Measurements from ENCODE around the gene ASAP3. TPM values are rescaled to one million over a fixed set of nuclear protein-coding genes. Genes with fewer than 3 reads are reported as not detected.

The ASAP3 gene
- total and polyA plus RNA-seq, 4 donors: 7.0 to 93.9 (median 21.1) TPM

DNA sequence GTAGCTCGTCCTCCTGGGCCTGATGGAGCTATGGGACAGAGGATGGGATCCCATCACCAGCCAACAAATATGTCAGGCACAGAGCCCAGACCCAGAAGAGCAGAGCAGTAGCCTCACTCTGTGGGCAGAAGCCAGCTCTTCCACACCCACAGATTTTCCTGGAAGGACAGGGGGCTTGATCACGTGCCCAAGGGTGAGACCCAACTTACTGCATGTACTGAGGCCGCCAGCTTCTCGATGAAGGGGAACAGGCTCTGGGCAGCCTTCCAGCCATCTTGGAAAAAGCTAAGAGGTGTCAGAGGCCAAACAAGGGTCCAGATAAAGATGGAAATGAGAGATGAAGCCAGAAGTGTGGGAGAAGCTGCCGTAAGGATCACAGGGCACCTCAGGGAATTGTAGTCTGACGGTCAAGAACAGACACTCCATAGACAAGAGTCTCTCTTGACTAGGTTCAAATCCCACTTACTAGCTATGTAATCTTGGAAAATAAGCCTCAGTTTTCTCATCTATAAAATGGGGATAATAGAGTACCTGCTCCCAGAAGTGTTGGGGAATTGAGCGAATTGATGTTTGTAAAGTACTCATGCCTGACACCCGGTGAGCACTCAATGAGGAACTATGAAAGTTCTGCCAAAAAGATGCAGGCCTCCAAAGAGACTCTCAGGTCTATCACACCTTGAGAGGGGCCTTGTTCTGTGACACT is 42.4 kb downstream of the ASAP3 start:
- DNase-seq: no peak
- Histone ChIP-seq H3K27me3 (ENCODE audit: control insufficient read depth in 1 of 2, insufficient read depth in 2 of 2, low read length in 1 of 2) (no peaks in the 10 kb centered on the region), H3K36me3 (ENCODE audit: control insufficient read depth in 1 of 2, insufficient read depth in 2 of 2, low read length in 1 of 2) (peaks cover 0 to 7% of the 10 kb centered on the region in 2 donors), H3K9me3 (ENCODE audit: control insufficient read depth, low read length) (no peaks in the 10 kb centered on the region), H3K27ac (ENCODE audit: low read depth in 1 of 2, low read length in 2 of 2) (no peak overlapping the region), H3K4me3 (ENCODE audit: low read length in 2 of 2) (no peak overlapping the region), H3K4me1 (ENCODE audit: control insufficient read depth in 1 of 2, insufficient read depth in 2 of 2, low read length in 2 of 2) (no peaks in the 10 kb centered on the region)
- intact Hi-C loops (cut with DNase I): no loop called here
- no peak for ATAC-seq (ENCODE audit: low FRiP score)
- 84 to 85% methylated on average over 8 of the region's 8 CpGs for WGBS, 2 donors

DNA sequence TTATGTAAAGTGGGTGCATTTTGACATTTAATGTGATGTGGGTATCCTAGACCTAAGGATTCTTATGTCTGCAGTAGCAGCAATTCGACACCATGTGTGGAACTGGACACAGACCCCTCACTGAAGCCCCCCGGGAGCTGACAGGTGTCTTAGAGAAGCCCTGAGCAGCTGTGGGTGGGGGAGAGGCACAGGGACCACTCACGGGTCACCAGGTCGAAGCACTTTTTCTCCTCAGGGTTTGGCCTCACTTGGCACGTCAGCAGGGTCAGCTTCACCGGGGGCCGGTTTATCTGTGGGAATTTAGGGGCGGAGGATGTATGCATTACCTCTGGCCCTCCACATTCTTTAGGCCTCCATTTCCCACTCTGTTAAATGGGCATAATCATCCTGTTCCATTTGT is 45.4 kb downstream of the ASAP3 start:
- no peak for DNase-seq
- intact Hi-C loops (cut with DNase I): no loop called here
- Histone ChIP-seq H3K27me3 (ENCODE audit: control insufficient read depth in 1 of 2, insufficient read depth in 2 of 2, low read length in 1 of 2) (no peaks in the 10 kb centered on the region), H3K4me1 (ENCODE audit: control insufficient read depth in 1 of 2, insufficient read depth in 2 of 2, low read length in 2 of 2) (no peaks in the 10 kb centered on the region), H3K4me3 (ENCODE audit: low read length in 2 of 2) (no peak overlapping the region), H3K9me3 (ENCODE audit: control insufficient read depth, low read length) (no peaks in the 10 kb centered on the region), H3K27ac (ENCODE audit: low read depth in 1 of 2, low read length in 2 of 2) (no peak overlapping the region), H3K36me3 (ENCODE audit: control insufficient read depth in 1 of 2, insufficient read depth in 2 of 2, low read length in 1 of 2) (peaks cover 0 to 10% of the 10 kb centered on the region in 2 donors)
- ATAC-seq (ENCODE audit: low FRiP score): no peak
- 87 to 91% methylated on average over 8 of the region's 8 CpGs for WGBS, 2 donors

- WGBS, 2 donors: 86 to 87% methylated on average over 13 of the region's 13 CpGs
- intact Hi-C loops (cut with DNase I): no loop called here
- Histone ChIP-seq H3K4me1 (ENCODE audit: control insufficient read depth in 1 of 2, insufficient read depth in 2 of 2, low read length in 2 of 2) (no peaks in the 10 kb centered on the region), H3K9me3 (ENCODE audit: control insufficient read depth, low read length) (no peaks in the 10 kb centered on the region), H3K27me3 (ENCODE audit: control insufficient read depth in 1 of 2, insufficient read depth in 2 of 2, low read length in 1 of 2) (no peaks in the 10 kb centered on the region), H3K4me3 (ENCODE audit: low read length in 2 of 2) (no peak overlapping the region), H3K27ac (ENCODE audit: low read depth in 1 of 2, low read length in 2 of 2) (no peak overlapping the region), H3K36me3 (ENCODE audit: control insufficient read depth in 1 of 2, insufficient read depth in 2 of 2, low read length in 1 of 2) (peaks cover 0 to 12% of the 10 kb centered on the region in 2 donors)
- no peak for DNase-seq
- no peak for ATAC-seq (ENCODE audit: low FRiP score)
These were observed 46.7 kb downstream of the ASAP3 start for GRCh38 chr1:23437355-23437664.

DNA sequence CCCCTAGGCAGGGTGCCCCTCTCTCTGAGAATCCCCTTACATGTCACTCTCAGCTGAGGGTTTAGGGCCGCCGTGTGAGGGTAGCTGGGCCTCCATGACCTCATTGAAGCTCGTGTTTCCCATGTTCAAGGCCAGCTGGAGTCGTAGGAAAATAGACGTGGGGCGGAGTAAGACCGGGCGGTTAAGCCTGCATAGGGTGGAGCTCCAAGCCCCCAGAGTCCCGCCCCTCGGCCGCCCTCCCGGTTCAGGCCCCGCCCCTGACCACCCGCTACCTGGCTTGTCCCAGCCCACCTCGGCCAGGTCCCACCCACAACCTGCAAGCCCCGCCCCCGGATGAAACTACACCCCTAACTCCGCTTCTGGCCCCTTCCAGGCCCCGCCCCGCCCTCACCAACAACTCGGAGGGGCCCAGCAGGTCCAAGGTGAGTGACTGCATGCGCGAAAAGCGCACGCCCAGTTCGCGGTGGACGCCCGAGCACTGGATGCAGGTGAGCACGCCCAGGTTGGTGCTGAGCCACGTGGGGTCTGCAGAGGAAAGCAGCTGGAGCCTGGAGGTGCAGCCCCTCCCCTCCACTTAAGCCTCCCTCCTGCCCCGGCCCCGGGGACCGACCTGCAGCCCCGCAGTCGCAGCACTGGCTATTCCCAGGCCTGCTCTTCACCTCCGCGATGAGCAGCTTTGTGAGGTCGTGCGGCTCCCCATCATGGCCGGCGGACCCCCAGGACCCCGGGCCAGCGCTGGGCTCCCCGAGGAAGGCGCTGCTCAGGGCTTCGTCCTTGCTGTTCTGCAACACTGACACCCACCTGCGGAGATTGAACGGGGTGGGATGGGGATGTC is 47.2 kb downstream of the ASAP3 start:
- DNase-seq (no peak), ATAC-seq (ENCODE audit: low FRiP score) (peak; percentile 24)
- Histone ChIP-seq H3K9me3 (ENCODE audit: control insufficient read depth, low read length) (no peaks in the 10 kb centered on the region), H3K4me3 (ENCODE audit: low read length in 2 of 2) (no peak overlapping the region), H3K36me3 (ENCODE audit: control insufficient read depth in 1 of 2, insufficient read depth in 2 of 2, low read length in 1 of 2) (peaks cover 0 to 10% of the 10 kb centered on the region in 2 donors), H3K27ac (ENCODE audit: low read depth in 1 of 2, low read length in 2 of 2) (no peak overlapping the region), H3K4me1 (ENCODE audit: control insufficient read depth in 1 of 2, insufficient read depth in 2 of 2, low read length in 2 of 2) (no peaks in the 10 kb centered on the region), H3K27me3 (ENCODE audit: control insufficient read depth in 1 of 2, insufficient read depth in 2 of 2, low read length in 1 of 2) (no peaks in the 10 kb centered on the region)
- WGBS, 2 donors: 71 to 73% methylated on average over 47 to 49 of the region's 49 CpGs
- intact Hi-C loops (cut with DNase I): no loop called here

DNA sequence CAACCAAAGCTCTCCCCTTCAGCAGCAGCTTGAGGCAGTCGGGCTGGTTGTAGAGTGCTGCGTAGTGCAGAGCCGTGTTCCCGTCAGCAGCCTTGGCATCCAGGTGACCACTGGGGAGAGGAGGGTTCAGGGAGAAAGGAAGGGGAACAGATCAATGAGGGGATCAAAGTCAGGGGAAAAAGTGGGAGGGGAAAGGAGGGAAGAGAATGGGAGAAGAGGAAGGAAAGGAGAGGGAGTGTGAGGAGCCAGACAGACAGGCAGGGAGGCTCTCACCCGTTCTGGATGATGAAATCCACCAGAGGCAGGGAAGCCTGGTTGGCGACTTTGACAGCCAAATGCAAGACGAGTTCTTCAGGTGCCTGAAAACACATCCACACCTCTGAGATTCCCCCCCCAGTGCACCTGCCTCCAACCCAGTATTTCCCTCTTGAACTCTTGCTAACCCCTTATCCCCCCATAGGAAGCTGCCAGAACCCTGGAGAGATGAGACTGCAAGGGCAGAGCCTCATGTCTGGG is 49.7 kb downstream of the ASAP3 start:
- peaks cover 0 to 14% of the 10 kb centered on the region in 2 donors for H3K36me3 ChIP-seq (ENCODE audit: control insufficient read depth in 1 of 2, insufficient read depth in 2 of 2, low read length in 1 of 2)
- H3K4me3 ChIP-seq (ENCODE audit: low read length in 2 of 2): no peak overlapping the region
- H3K27me3 ChIP-seq (ENCODE audit: control insufficient read depth in 1 of 2, insufficient read depth in 2 of 2, low read length in 1 of 2): no peaks in the 10 kb centered on the region
- H3K27ac ChIP-seq (ENCODE audit: low read depth in 1 of 2, low read length in 2 of 2): no peak overlapping the region
- H3K4me1 ChIP-seq (ENCODE audit: control insufficient read depth in 1 of 2, insufficient read depth in 2 of 2, low read length in 2 of 2): no peaks in the 10 kb centered on the region
- 83 to 84% methylated on average over 7 of the region's 7 CpGs for WGBS, 2 donors
- intact Hi-C loops (cut with DNase I): no loop called here
- DNase-seq (no peak), ATAC-seq (ENCODE audit: low FRiP score) (no peak)
- no peaks in the 10 kb centered on the region for H3K9me3 ChIP-seq (ENCODE audit: control insufficient read depth, low read length)

DNA sequence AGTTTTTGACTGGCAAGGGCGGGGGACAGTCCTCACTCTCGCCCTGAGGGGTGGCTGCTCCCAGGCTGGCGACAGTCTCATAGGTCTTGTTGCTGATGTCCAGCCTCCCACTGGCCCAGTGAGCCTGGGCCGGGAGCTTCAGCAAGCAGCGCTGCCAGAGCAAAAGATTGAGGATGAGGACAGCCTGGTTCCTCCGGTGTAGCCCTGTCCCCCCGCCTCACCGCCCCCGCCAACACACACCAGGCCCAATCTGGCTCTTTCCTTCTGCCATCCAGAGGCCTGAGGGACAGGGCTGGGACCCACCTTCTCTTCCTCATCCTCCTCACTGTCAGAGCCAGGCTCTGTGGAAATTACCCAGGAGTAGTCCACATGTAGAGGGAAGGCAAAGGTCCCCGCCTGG is 50.9 kb downstream of the ASAP3 start:
- WGBS, 2 donors: 93 to 97% methylated on average over 10 of the region's 10 CpGs
- no peaks in the 10 kb centered on the region for H3K9me3 ChIP-seq (ENCODE audit: control insufficient read depth, low read length)
- DNase-seq (no peak), ATAC-seq (ENCODE audit: low FRiP score) (no peak)
- intact Hi-C loops (cut with DNase I): no loop called here
- no peaks in the 10 kb centered on the region for H3K4me1 ChIP-seq (ENCODE audit: control insufficient read depth in 1 of 2, insufficient read depth in 2 of 2, low read length in 2 of 2)
- H3K27me3 ChIP-seq (ENCODE audit: control insufficient read depth in 1 of 2, insufficient read depth in 2 of 2, low read length in 1 of 2): no peaks in the 10 kb centered on the region
- no peak overlapping the region for H3K4me3 ChIP-seq (ENCODE audit: low read length in 2 of 2)
- no peak overlapping the region for H3K27ac ChIP-seq (ENCODE audit: low read depth in 1 of 2, low read length in 2 of 2)
- H3K36me3 ChIP-seq (ENCODE audit: control insufficient read depth in 1 of 2, insufficient read depth in 2 of 2, low read length in 1 of 2): peaks cover 0 to 14% of the 10 kb centered on the region in 2 donors

DNA sequence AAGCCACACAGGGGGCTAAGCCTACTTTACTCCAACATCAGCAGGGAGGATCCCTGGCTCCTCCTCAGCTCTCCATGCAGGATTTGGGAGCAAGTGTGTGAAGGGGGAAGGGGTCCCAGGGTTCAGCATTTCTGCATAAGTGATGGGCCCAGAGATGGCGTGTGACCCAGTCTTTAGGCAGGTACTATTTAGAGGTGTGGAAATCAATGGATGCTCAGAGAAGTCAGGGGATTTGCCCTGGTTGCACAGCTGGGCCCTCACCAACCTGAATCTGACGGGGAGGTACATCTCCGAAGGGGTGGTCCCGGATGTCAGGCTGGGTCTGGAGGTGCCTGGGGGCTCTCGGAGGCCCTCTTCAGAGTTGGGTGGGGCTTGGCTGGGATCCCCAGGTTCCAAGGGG is 52.5 kb downstream of the ASAP3 start:
- Histone ChIP-seq H3K4me3 (ENCODE audit: low read length in 2 of 2) (no peak overlapping the region), H3K36me3 (ENCODE audit: control insufficient read depth in 1 of 2, insufficient read depth in 2 of 2, low read length in 1 of 2) (peaks cover 0 to 14% of the 10 kb centered on the region in 2 donors), H3K27ac (ENCODE audit: low read depth in 1 of 2, low read length in 2 of 2) (no peak overlapping the region), H3K4me1 (ENCODE audit: control insufficient read depth in 1 of 2, insufficient read depth in 2 of 2, low read length in 2 of 2) (no peaks in the 10 kb centered on the region), H3K9me3 (ENCODE audit: control insufficient read depth, low read length) (no peaks in the 10 kb centered on the region), H3K27me3 (ENCODE audit: control insufficient read depth in 1 of 2, insufficient read depth in 2 of 2, low read length in 1 of 2) (no peaks in the 10 kb centered on the region)
- intact Hi-C loops (cut with DNase I): no loop called here
- DNase-seq: no peak
- WGBS, 2 donors: 90% methylated on average over 5 of the region's 5 CpGs
- no peak for ATAC-seq (ENCODE audit: low FRiP score)

DNA sequence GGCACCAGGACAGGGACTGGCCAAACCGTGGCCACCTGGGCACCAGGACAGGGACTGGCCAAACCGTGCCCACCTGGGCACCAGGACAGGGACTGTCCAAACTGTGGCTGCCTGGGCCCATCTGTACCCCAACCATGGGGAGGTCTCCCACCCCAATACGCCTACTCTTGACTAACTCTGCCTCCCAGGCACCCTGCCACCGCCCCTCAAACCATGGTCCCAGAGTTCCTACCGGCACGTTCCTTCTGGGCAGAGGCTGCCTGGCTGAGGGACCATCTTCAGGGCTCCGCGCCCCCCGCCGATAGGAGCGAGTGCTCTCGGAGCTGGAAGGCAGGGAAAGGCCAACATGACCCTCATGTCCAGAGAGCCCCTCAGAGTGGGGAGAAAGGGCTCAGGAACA is 53.2 kb downstream of the ASAP3 start:
- no peak for ATAC-seq (ENCODE audit: low FRiP score)
- Histone ChIP-seq H3K27me3 (ENCODE audit: control insufficient read depth in 1 of 2, insufficient read depth in 2 of 2, low read length in 1 of 2) (no peaks in the 10 kb centered on the region), H3K4me3 (ENCODE audit: low read length in 2 of 2) (no peak overlapping the region), H3K27ac (ENCODE audit: low read depth in 1 of 2, low read length in 2 of 2) (no peak overlapping the region), H3K9me3 (ENCODE audit: control insufficient read depth, low read length) (no peaks in the 10 kb centered on the region), H3K4me1 (ENCODE audit: control insufficient read depth in 1 of 2, insufficient read depth in 2 of 2, low read length in 2 of 2) (no peaks in the 10 kb centered on the region), H3K36me3 (ENCODE audit: control insufficient read depth in 1 of 2, insufficient read depth in 2 of 2, low read length in 1 of 2) (peaks cover 0 to 14% of the 10 kb centered on the region in 2 donors)
- DNase-seq: no peak
- intact Hi-C loops (cut with DNase I): no loop called here
- 93 to 95% methylated on average over 12 of the region's 12 CpGs for WGBS, 2 donors
